ENCODE measurements around the gene ICE1.

DNA sequence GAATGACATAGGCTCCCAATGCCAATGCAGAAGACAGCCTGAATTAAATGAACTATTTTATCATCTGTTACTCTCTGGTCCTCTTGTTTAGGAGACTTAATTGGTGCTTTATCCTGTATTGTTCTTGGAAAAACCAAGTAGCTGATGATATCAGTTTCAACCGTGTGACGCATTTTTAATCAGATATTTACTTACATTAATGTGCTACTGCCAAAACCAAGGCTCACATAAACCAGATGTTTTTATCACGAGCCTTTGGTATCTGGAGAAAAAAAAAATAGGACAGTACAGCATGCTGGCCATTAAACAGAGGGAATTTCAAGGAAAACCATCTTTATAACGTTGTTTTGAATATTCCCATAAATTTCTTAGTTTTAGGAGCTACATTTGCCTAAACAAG lies 90.1 kb downstream of the ICE1 start:
- TF ChIP-seq NR3C1 (CRISPR knock-in tag; IDR thresholded peaks at IDR 0.05), result no peak
- TF ChIP-seq CEBPB (tag; IDR thresholded peaks at IDR 0.05), result no peak
- TF ChIP-seq, protein P1, sequence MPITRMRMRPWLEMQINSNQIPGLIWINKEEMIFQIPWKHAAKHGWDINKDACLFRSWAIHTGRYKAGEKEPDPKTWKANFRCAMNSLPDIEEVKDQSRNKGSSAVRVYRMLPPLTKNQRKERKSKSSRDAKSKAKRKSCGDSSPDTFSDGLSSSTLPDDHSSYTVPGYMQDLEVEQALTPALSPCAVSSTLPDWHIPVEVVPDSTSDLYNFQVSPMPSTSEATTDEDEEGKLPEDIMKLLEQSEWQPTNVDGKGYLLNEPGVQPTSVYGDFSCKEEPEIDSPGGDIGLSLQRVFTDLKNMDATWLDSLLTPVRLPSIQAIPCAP (CRISPR knock-in tag; IDR thresholded peaks at IDR 0.05; ENCODE audit: borderline replicate concordance), result no peak
- TF ChIP-seq, protein P2, sequence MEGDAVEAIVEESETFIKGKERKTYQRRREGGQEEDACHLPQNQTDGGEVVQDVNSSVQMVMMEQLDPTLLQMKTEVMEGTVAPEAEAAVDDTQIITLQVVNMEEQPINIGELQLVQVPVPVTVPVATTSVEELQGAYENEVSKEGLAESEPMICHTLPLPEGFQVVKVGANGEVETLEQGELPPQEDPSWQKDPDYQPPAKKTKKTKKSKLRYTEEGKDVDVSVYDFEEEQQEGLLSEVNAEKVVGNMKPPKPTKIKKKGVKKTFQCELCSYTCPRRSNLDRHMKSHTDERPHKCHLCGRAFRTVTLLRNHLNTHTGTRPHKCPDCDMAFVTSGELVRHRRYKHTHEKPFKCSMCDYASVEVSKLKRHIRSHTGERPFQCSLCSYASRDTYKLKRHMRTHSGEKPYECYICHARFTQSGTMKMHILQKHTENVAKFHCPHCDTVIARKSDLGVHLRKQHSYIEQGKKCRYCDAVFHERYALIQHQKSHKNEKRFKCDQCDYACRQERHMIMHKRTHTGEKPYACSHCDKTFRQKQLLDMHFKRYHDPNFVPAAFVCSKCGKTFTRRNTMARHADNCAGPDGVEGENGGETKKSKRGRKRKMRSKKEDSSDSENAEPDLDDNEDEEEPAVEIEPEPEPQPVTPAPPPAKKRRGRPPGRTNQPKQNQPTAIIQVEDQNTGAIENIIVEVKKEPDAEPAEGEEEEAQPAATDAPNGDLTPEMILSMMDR (IDR thresholded peaks at IDR 0.05 in 2 of 3, conservative IDR thresholded peaks at IDR 0.05 in 1 of 3; ENCODE audit: insufficient read depth in 2 of 3, low read depth in 1 of 3, low read length in 3 of 3), result no peak
- no peak for TF ChIP-seq GATA2 (CRISPR knock-in tag; IDR thresholded peaks at IDR 0.05)

Measured in K562 (cell line).